OCI-LY3 (cell line): Measurements from ENCODE around the gene SLC37A4.

Experiments
- CTCF ChIP-seq: fragments of 200-600, 300-600 bp; sonication (generic); IDR thresholded peaks from 2 replicates; pipeline ENCODE4 v1.5.1; 2014; ENCODE audit warnings: antibody characterized with exemption, low read length, low read depth
- EZH2phosphoT487 ChIP-seq: fragments of 200-600 bp; shearing (Covaris generic); IDR thresholded peaks from 2 replicates; pipeline ENCODE4 v1.6.1; 2018; ENCODE audit warnings: antibody characterized with exemption, mixed run types, low read depth

GRCh38 chr11:119065369-119065768 is 34.7 kb upstream of the SLC37A4 start:
- peak; percentile 56 for TF ChIP-seq CTCF
- no peak for TF ChIP-seq EZH2phosphoT487
